GM18507 (cell line): ENCODE measurements around the gene RPL19.
A peak's percentile ranks its signal among the peaks of the same experiment; 100 is the strongest.

ENCODE experiments used
- DNase-seq: peaks from one replicate; pipeline ENCODE4 v3.0.0; 2011; ENCODE audit warnings: low read depth; ENCODE audit not compliant: insufficient read length; ENCODE audit errors: extremely low spot score
- FAIRE-seq: peaks from 2 replicates; lab custom pipeline; 2011; peaks lifted over from hg19 to GRCh38; lab: Jason Lieb, UNC

RPL19 gene

DNA sequence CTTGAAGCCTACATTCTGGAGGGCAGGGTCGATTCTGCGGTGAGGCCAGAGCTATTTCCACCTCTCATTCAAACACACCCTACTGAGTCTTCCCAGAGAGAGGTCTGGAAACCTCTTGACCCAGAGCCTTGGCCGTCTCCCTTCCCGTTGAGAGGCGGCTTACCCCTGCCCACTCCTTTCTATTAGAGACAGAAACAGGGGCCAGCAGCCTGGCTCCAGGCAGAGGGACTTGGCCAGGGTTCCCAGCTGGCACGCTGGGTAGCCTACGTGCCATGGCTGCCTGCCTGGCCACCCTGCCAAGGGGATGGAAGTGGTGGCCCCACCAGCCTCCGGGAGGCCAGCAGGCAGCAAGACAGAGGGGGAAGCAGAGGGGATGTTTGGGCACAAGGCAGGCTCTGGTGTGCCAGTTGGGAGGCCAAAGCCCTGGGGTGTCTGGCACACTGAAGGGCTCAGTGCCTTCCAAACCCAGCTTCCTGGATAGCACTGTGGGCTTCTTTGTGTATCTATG lies 19.6 kb downstream of the RPL19 start:
- no peak for FAIRE-seq
- no peak for DNase-seq

DNA sequence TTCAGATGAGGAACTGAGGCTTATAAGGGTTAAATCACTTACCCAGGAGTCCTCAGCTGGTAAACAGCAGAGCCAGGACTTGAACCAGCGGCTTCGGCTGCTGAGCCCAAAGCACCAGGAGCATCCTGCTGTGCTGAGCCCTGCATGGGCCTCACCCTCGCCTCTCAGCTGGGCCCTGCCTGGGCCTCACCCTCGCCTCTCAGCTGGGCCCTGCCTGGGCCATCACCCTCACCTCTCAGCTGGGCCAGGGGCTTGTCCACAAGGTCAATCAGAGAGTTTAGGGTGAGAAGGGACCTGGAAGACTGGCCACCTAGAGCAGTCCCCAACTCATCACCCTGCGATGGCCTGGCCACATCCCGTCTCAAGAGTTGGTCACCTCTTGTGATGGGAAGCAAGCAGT lies 21.5 kb downstream of the RPL19 start:
- DNase-seq: no peak

DNA sequence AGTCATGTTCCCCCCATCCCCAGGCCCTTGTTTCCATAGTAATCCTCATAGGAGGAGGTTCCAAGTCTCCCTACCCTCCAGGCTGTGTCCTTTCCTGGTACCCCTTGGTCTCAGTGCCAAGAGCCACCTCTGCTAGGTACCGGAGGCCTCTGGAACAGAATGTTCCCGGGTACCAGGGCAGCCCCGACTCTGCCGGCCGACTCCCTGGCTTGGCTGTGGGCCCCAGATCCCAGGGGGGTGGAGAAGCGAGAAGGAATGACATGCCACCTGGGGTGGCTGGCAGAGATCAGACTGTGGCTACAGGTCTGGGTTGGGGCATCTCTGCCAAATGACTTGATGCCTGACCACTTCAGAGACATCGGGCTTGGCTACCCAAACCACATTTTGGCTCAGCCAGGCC lies 22.1 kb downstream of the RPL19 start:
- DNase-seq (no peak), FAIRE-seq (no peak)

More for the DNA sequence above, 21.5 kb downstream of the RPL19 start:
- FAIRE-seq: no peak

DNA sequence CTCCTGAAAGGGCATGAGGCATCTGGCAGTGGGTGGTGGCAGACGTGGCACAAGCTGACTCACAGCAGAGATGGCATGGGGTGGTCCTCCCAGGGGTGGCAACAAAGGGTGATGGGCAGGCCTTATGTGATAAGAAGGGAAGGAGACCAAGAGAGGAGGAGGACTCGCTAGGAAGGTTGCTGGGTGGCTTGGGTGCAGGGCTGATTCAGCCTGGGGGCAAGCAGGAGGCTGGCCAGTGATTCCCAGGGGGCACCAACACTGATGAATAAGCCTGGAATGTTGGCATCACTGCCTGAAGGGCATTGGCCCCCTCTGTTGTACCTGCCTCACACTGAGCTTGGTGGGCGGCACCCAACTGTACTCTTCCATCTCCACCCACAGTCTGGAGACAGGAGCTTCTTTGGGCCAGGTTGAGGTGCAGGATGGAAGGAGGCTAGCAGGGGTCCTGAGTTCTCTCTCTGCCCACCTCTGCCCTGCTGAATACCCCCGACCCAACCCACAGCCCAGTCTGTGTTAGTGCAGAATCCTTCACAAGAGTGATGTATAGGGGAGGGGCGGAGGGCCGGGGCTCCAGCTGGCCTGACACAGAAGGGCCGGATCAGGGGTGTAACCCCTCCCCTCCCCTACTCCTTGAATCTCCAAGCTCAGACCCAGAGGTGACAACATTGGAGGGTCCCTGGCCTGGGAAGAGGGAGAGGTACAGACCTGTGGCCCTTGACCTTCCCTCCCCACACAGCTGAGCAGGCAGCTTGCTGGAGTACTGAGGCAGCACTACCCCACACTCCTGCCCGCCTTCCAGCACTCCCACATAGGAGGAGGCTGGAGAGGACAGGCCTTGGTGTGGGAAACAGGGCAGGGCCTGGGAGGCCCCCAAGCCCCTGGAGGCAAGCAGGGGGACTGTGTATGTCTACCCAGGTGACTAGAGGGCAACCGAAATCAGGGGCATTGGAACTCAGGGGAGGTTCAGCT lies 23.1 kb downstream of the RPL19 start:
- no peak for DNase-seq
- FAIRE-seq: no peak

- FAIRE-seq: no peak
- DNase-seq: no peak
Observed at GRCh38 chr17:39223907-39224777, 24.1 kb downstream of the RPL19 start.

DNA sequence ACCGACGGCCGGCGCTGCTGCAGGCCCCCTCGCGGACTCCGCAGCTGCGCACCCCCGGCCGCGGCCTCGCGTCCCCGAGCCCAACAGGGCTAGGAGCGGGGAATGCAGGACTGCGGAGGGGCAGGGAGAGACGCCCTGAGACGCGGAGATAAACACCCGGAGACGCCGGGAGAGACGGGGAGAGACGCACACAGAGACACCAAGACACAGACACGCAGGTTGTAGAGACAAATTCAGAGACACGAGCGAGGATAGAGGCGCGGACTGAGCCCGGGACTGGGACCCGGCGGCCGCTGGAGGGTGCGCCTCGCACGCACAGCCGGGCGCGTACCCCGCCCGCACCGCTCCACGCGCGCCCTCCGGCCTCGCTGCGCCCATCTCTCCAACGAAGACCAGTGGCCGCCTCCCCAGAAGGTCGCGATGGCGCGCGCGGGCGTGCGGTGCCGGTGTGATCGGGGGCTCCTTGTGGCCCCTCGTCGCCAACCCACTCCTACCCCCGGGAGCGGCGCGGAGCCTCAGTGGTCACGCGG lies 24.8 kb downstream of the RPL19 start:
- no peak for DNase-seq
- no peak for FAIRE-seq

DNA sequence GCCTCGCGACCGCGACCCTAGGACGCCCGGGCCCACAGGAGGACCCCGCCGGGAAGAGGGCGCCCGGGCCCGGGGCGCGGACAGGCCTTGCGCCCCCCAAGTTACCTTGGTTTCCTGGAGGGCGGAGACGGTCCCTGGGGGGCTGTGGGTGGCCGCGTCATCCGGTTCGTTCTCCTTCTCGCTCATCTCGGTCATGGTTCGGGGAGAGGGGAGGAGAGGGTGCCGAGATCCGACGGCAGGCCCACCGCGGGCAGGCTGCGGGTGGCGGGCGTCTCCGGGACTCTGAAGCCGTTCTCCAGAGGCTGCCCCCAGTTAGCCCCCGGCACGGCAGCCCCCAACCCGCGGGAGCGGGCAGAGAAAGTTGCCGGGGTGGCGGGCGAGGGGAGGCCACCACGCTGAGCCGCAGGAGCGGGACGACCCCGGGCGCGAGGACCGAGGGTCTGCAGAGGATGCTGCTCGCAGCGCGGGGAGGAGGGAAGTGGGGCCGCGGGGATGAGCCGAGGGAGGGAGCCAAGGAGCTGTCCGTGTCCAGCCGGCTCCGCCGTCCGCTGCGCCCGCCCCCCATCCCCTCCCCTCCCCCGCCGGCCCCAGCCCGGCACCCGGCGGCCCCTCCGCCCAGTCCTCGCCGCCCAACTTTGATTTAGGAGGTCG lies 25.4 kb downstream of the RPL19 start, which contains the start of gene STAC2:
Gene STAC2, minus strand, starts transcription at position 638 of the 651 bp plus-strand sequence. Its CDS starts 443 bp downstream, at position 195.
- DNase-seq (no peak), FAIRE-seq (no peak)

DNA sequence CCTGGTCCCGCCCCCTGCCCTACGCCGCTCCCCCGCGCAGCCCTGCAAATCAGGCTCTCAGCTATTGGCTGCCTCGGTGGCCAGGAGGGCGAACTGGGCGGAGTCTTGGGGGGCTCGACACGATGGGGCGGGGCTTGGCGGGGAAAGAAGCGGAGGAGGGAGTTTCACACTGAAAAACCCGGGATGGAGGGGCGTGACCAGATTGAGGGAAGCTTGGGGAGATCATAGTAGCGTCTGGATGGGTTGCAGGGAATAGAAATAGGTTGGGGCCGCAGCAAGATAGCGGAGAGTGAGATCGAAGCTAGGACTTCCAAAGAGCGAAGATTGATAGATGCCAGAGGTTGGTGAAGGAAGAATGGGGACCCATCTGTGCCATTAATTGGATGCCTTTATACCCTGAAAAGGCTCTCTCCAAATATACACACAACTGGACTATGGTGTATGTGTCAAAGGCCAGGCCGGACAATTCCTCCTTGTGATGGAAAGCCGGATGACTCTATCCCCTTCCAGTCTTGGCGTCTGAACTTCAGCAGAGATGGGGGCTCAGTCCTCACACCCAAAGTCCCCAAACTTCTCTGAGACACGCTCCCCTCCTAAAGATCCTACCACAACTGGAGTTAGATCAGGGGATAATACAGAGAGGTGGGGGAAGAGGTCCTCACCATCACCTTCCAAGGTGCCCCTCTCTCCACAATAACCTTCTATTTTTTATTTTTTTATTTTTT lies 26.0 kb downstream of the RPL19 start:
- no peak for FAIRE-seq
- DNase-seq: no peak

- FAIRE-seq: no peak
- DNase-seq: no peak
Observed at GRCh38 chr17:39227364-39227919, 27.4 kb downstream of the RPL19 start.

- FAIRE-seq (no peak), DNase-seq (no peak)
Observed at GRCh38 chr17:39229274-39229913, 29.3 kb downstream of the RPL19 start.

GRCh38 chr17:39230361-39230760 lies 30.3 kb downstream of the RPL19 start:
- DNase-seq (no peak), FAIRE-seq (no peak)

- DNase-seq (no peak), FAIRE-seq (no peak)
Observed at GRCh38 chr17:39231091-39231561, 31.0 kb downstream of the RPL19 start.

DNA sequence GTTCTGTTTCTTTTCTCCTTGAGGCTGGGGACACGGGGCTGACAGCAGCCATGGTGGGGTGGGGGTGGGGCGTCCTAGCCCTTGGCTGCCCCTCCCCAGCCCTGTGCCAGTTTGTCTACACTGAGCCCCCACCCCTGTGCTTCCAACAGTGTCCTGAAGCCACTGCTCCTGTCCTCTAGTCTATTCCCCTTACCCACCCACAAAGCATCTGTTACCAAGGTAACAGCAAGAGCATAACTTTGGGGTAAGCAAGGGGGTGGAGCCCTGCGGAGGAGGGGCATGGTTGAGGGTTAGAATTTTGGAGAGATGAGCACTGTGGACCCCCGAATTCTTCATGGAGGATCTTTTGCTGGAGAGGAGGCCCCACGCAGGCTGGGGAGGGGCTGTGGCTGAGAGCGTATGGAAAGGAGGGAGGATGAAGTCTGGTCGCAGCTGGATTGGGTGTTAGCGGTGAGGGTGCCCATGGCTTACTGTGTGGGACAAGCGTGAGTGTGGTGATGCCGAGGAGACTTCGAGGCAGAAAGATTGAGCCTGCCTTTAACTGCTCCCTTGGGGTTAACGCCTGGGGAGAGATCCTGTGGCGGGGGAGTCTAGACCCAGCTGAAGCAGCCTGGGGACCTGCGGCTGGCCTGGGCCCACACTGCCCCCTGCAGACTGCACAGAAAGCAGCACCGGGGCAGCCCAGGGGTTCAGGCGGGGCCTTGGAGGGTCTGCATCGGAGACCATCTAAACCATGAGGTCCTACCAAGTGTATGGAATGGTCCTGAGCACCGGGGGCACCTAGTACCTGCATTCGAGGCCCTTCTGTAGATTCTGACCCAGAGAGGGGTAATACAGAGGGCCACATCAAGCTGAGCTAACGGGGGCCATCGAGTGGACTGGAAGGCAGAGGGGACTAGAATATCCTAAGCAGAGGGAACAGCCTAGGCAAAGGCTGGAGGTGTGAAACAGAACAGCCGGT lies 31.8 kb downstream of the RPL19 start:
- DNase-seq: peak; percentile 68

GRCh38 chr17:39235555-39236449 lies 35.7 kb downstream of the RPL19 start:
- FAIRE-seq: peak; percentile 80
- DNase-seq: no peak

More for the DNA sequence above, 31.8 kb downstream of the RPL19 start:
- no peak for FAIRE-seq

DNA sequence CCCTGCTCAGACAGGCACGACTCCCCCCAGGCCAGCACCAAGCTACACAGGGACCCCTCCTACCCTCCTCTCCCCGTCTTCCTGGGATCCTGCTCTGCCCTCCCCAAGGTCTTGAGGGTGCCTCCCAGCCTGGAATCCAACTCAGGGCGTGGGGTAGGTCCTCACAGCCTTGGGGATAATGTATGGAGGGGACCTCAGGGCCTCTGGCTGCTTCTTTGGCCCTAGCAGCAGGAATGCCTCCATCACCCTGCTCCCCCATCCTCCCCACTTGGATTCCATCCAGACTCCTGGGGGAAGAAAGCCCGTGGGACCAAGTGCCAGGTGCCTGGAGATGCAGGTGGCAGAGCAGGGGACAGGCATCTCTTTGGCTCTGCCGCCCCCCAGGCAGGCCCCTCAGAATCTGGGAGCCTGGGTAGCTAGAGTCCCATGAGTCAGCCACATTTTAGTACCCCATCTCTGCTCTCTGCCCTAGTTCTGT lies 36.4 kb downstream of the RPL19 start:
- DNase-seq: no peak
- FAIRE-seq: no peak
